Upper lobe of left lung (tissue), 6 donors: ENCODE data around the gene INPP5J. TPM values are rescaled to one million over a fixed set of nuclear protein-coding genes. Genes with fewer than 3 reads are reported as not detected.

Experiments
- ATAC-seq, 2 donors: fragments of 200-7000 bp; cut with Tn5 transposase; one replicate each; pipeline ENCODE4 v1.9.1; 2022; ENCODE audit warnings: mild to moderate bottlenecking in 2 of 2, moderate library complexity in 2 of 2; ENCODE audit not compliant: low FRiP score in 2 of 2
- DNase-seq, 2 donors: peaks; one replicate each; pipeline ENCODE4 v3.0.0-alpha.2; 2019 to 2020
- H3K27ac ChIP-seq, 4 donors: fragments of 200-600 bp; sonication (generic); one replicate each; pipeline ENCODE4 v1.5.1; 2016 to 2019
- H3K27me3 ChIP-seq, 4 donors: fragments of 200-600 bp; sonication (generic); one replicate each; pipeline ENCODE4 v1.5.1; 2017 to 2019
- H3K36me3 ChIP-seq, 4 donors: fragments of 200-600 bp; sonication (generic); one replicate each; pipeline ENCODE4 v1.5.1; 2016 to 2019
- H3K4me1 ChIP-seq, 4 donors: fragments of 200-600 bp; sonication (generic); one replicate each; pipeline ENCODE4 v1.5.1; 2018 to 2019
- H3K4me3 ChIP-seq, 4 donors: fragments of 200-600 bp; sonication (generic); one replicate each; pipeline ENCODE4 v1.5.1; 2017 to 2019; ENCODE audit warnings: mild to moderate bottlenecking in 2 of 4, moderate library complexity in 1 of 4
- H3K9me3 ChIP-seq, 4 donors: fragments of 200-600 bp; sonication (generic); one replicate each; pipeline ENCODE4 v1.5.1; 2018 to 2019
- CTCF ChIP-seq, 6 experiments: fragments of 450-650 bp in 4 of 6; fragments of 200-600 bp in 2 of 6; sonication (generic) in 2 of 6; IDR thresholded peaks; one replicate each; pipeline ENCODE4 v1.5.1; 2016 to 2019; ENCODE audit warnings: antibody characterized with exemption in 6 of 6
- EP300 ChIP-seq, 4 donors: sonication (generic); formaldehyde crosslinking; IDR thresholded peaks; one replicate each; pipeline ENCODE4 v1.5.1; 2017; ENCODE audit warnings: antibody characterized with exemption in 4 of 4, control low read depth in 2 of 4
- POLR2A ChIP-seq, 4 donors: fragments of 450-650 bp; IDR thresholded peaks; one replicate each; pipeline ENCODE4 v1.5.1; 2016 to 2017; ENCODE audit warnings: antibody characterized with exemption in 4 of 4, mild to moderate bottlenecking in 2 of 4
- POLR2AphosphoS5 ChIP-seq, 2 donors: sonication (generic); formaldehyde crosslinking; IDR thresholded peaks; one replicate each; pipeline ENCODE4 v1.5.1; 2017; ENCODE audit warnings: antibody characterized with exemption in 2 of 2
- WGBS, 2 donors: methylation state at CpG; one replicate each; pipeline ENCODE4 v1.1.5; 2017 to 2018; 5-methylcytosine and 5-hydroxymethylcytosine counted together
- total RNA-seq, 6 donors: library from RNA; depleted of rRNA in 4 of 6; stranded (reverse); fragments of >200 nt in 4 of 6; gene quantifications; one replicate each; pipeline versions ENCODE4 v1.1.0 to v1.2.1, GENCODE V29; 2016 to 2021
- donor health status: DM: no; HTN: no; CAD: no; lungs with moderate emphysema.
- donor health status: DM: no; HTN: yes; CAD: no; lungs with severe emphysema.

The INPP5J gene
- total RNA-seq, 6 donors from 2014 or later: 3.0 to 28.3 (median 6.2) TPM

GRCh38 chr22:31085493-31085824 lies 37.3 kb upstream of the INPP5J start:
- TF ChIP-seq CTCF (IDR thresholded peaks at IDR 0.05): peak in 1 of 6 experiments; percentile 15
- no peak for TF ChIP-seq POLR2AphosphoS5 (IDR thresholded peaks at IDR 0.05)

GRCh38 chr22:31085928-31086327 lies 36.8 kb upstream of the INPP5J start:
- H3K36me3 ChIP-seq: peaks cover 2 to 38% (median 24%) of the 10 kb centered on the region in 4 donors
- peak overlapping the region in 1 of 4 donors; percentile 93 for H3K4me3 ChIP-seq
- H3K4me1 ChIP-seq: peaks cover 37 to 51% (median 44%) of the 10 kb centered on the region in 4 donors
- ATAC-seq (no peak), DNase-seq (no peak)
- 92 to 100% methylated on average over 2 to 3 of the region's 3 CpGs for WGBS, 2 donors
- no peaks in the 10 kb centered on the region for H3K9me3 ChIP-seq
- TF ChIP-seq EP300 (IDR thresholded peaks at IDR 0.05): no peak
- no peak for TF ChIP-seq CTCF (IDR thresholded peaks at IDR 0.05)
- TF ChIP-seq POLR2AphosphoS5 (IDR thresholded peaks at IDR 0.05): no peak
- TF ChIP-seq POLR2A (IDR thresholded peaks at IDR 0.05): no peak
- peak overlapping the region; percentile 90 to 97 (median 94) for H3K27ac ChIP-seq
- no peaks in the 10 kb centered on the region for H3K27me3 ChIP-seq

More at GRCh38 chr22:31085493-31085824, 37.3 kb upstream of the INPP5J start:
- no peak for DNase-seq
- Histone ChIP-seq H3K9me3 (no peaks in the 10 kb centered on the region), H3K27me3 (no peaks in the 10 kb centered on the region), H3K36me3 (peaks cover 2 to 33% (median 20%) of the 10 kb centered on the region in 4 donors), H3K4me3 (peak overlapping the region; percentile 68 to 93 (median 86)), H3K4me1 (peaks cover 38 to 55% (median 46%) of the 10 kb centered on the region in 4 donors), H3K27ac (peak overlapping the region; percentile 90 to 97 (median 94))
- 10% methylated on average over 10 to 13 of the region's 13 CpGs for WGBS, 2 donors
- ATAC-seq: peak in 1 of 2 donors; percentile 0

GRCh38 chr22:31086703-31087330 lies 35.9 kb upstream of the INPP5J start:
- ATAC-seq: no peak
- H3K9me3 ChIP-seq: no peaks in the 10 kb centered on the region
- H3K27ac ChIP-seq: peak overlapping the region in 3 of 4 donors; percentile 2 to 18 (median 17)
- no peak overlapping the region for H3K4me3 ChIP-seq
- DNase-seq: no peak
- H3K4me1 ChIP-seq: peaks cover 37 to 43% (median 39%) of the 10 kb centered on the region in 4 donors
- no peak for TF ChIP-seq POLR2AphosphoS5 (IDR thresholded peaks at IDR 0.05)
- TF ChIP-seq CTCF (IDR thresholded peaks at IDR 0.05): no peak
- TF ChIP-seq POLR2A (IDR thresholded peaks at IDR 0.05): no peak
- no peak for TF ChIP-seq EP300 (IDR thresholded peaks at IDR 0.05)
- no peaks in the 10 kb centered on the region for H3K27me3 ChIP-seq
- H3K36me3 ChIP-seq: peaks cover 2 to 47% (median 33%) of the 10 kb centered on the region in 4 donors
- WGBS, 2 donors: 65 to 71% methylated on average over 7 to 8 of the region's 8 CpGs

GRCh38 chr22:31087744-31088215 lies 35.0 kb upstream of the INPP5J start:
- Histone ChIP-seq H3K27ac (peak overlapping the region in 1 of 4 donors; percentile 2), H3K4me1 (peaks cover 28 to 36% (median 32%) of the 10 kb centered on the region in 4 donors), H3K36me3 (peaks cover 2 to 56% (median 37%) of the 10 kb centered on the region in 4 donors), H3K9me3 (no peaks in the 10 kb centered on the region), H3K4me3 (no peak overlapping the region), H3K27me3 (no peaks in the 10 kb centered on the region)
- no peak for DNase-seq
- no peak for ATAC-seq
- TF ChIP-seq EP300 (IDR thresholded peaks at IDR 0.05) (no peak), CTCF (IDR thresholded peaks at IDR 0.05) (no peak), POLR2AphosphoS5 (IDR thresholded peaks at IDR 0.05) (no peak), POLR2A (IDR thresholded peaks at IDR 0.05) (no peak)
- WGBS, 2 donors: 94 to 98% methylated on average over 14 to 18 of the region's 21 CpGs
